GM23248 (cell line): ENCODE results near the gene DENND1A.

ENCODE experiments used
- EZH2 ChIP-seq: fragments of 200-600 bp; sonication (generic); IDR thresholded peaks from 2 replicates; pipeline ENCODE4 v1.6.1; 2018; ENCODE audit warnings: antibody characterized with exemption, mild to moderate bottlenecking; ENCODE audit not compliant: insufficient read depth, poor library complexity, severe bottlenecking
- EZH2phosphoT487 ChIP-seq: fragments of 200-600 bp; sonication (generic); IDR thresholded peaks from 2 replicates; pipeline ENCODE4 v1.6.1; 2018; ENCODE audit warnings: antibody characterized with exemption, moderate library complexity, mild to moderate bottlenecking, low read depth; ENCODE audit not compliant: insufficient read depth

DNA sequence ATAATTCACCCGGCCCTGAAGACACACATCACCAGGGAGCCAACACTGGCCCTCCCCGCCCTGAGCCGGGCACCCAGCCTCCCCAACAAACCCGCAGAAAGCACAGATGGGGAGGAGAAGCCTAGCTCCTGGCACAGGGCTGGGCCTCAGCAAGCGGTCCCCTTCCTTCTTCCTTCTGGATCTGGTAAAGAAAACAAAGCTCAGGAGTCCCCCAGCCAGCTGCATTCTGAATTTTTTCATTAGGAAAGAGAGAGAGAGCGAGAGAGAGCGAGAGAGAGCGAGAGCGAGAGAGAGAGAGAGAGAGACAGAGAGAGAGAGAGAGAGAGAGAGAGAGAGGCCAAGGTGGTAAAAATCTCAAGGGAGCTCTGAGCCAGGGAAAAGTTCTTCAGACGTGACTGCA lies 378.2 kb downstream of the DENND1A start:
- no peak for TF ChIP-seq EZH2
- TF ChIP-seq EZH2phosphoT487 = no peak
